Esophagus squamous epithelium (tissue), 4 donors: Measurements from ENCODE around the gene RTN1.

ENCODE experiments used
- CTCF ChIP-seq, 6 experiments: fragments of 450-650 bp in 4 of 6; fragments of 200-600 bp in 2 of 6; sonication (generic) in 2 of 6; IDR thresholded peaks; one replicate each; pipeline ENCODE4 v1.5.1; 2016 to 2019; ENCODE audit warnings: antibody characterized with exemption in 6 of 6, mild to moderate bottlenecking in 4 of 6, moderate library complexity in 4 of 6
- POLR2A ChIP-seq, 4 donors: fragments of 450-650 bp; IDR thresholded peaks; one replicate each; pipeline ENCODE4 v1.6.1; 2017; ENCODE audit warnings: antibody characterized with exemption in 4 of 4, mild to moderate bottlenecking in 4 of 4, moderate library complexity in 3 of 4

- TF ChIP-seq CTCF (IDR thresholded peaks at IDR 0.05) (no peak), POLR2A (IDR thresholded peaks at IDR 0.05) (no peak)
Observed at GRCh38 chr14:59919570-59920377, 49.2 kb upstream of the RTN1 start, which contains the start of gene LRRC9.
